ENCODE data around the gene SH3YL1. TPM values are rescaled to one million over a fixed set of nuclear protein-coding genes. Genes with fewer than 3 reads are reported as not detected.
A peak's percentile ranks its signal among the peaks of the same experiment; 100 is the strongest.

SH3YL1 gene
- total RNA-seq, 1 donor from 2014 or later = 55.5 TPM

DNA sequence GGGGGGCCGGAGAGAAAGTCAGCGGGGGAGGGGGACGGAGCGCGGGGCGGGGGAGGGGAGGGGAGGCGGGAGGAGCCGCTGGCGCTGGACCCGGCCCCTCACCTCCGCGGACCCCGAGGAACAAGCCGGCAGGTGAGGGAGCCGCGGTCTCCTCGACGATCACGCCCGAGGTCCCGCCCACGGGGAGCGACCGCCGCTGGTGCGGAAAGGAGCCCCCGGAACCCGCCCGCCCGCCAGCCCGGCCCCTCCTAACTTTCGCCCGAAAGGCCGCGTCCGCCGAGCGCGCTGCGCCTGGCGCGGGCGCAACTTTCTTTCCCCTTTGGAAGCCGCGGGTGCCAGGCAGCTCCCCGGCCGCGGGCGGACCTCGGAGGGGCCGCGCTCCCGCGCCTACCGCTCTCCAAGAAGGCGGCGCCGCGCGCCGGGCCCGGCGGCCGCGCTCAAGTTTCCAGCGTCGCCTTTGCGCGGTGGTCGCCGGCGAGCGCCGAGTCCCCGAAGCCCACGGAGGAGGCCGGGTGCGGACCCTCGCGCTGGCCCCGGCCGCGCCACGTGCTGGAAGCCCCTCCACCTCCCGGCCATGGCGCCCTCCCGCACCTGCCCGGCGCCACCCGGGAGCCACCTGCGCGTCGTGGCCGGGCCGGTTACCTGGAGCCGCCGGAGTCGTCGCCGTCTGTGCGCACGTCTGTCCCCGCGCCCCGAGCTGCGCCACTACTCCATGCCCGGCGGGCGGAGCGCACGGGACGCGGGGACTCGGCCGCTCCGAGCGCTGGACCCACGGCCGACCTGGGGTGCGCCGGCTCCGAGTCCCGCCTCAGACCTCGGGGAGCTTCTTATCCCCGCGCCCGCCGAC, 24.3 kb upstream of the SH3YL1 start, which contains the start of gene ALKAL2:
ALKAL2 (minus strand) TSS at position 181 of the 847 bp plus-strand sequence. CDS start 256 bp downstream, outside the sequence.
- TF ChIP-seq, protein P1, sequence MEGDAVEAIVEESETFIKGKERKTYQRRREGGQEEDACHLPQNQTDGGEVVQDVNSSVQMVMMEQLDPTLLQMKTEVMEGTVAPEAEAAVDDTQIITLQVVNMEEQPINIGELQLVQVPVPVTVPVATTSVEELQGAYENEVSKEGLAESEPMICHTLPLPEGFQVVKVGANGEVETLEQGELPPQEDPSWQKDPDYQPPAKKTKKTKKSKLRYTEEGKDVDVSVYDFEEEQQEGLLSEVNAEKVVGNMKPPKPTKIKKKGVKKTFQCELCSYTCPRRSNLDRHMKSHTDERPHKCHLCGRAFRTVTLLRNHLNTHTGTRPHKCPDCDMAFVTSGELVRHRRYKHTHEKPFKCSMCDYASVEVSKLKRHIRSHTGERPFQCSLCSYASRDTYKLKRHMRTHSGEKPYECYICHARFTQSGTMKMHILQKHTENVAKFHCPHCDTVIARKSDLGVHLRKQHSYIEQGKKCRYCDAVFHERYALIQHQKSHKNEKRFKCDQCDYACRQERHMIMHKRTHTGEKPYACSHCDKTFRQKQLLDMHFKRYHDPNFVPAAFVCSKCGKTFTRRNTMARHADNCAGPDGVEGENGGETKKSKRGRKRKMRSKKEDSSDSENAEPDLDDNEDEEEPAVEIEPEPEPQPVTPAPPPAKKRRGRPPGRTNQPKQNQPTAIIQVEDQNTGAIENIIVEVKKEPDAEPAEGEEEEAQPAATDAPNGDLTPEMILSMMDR (IDR thresholded peaks at IDR 0.05) = no peak
- Mint-ChIP-seq H3K36me3 (ENCODE audit: unreplicated experiment) (peaks cover 22% of the 10 kb centered on the region), H3K27ac (ENCODE audit: unreplicated experiment) (peak within 1 kb of the TSS; percentile 60), H3K9me3 (ENCODE audit: unreplicated experiment) (no peaks in the 10 kb centered on the region), H3K4me3 (ENCODE audit: unreplicated experiment) (peak within 1 kb of the TSS; percentile 83), H3K27me3 (ENCODE audit: unreplicated experiment) (peaks cover 3% of the 10 kb centered on the region), H3K4me1 (ENCODE audit: unreplicated experiment) (peaks cover 26% of the 10 kb centered on the region)
- DNase-seq (ENCODE audit: extremely low spot score, unreplicated experiment) = no peak

DNA sequence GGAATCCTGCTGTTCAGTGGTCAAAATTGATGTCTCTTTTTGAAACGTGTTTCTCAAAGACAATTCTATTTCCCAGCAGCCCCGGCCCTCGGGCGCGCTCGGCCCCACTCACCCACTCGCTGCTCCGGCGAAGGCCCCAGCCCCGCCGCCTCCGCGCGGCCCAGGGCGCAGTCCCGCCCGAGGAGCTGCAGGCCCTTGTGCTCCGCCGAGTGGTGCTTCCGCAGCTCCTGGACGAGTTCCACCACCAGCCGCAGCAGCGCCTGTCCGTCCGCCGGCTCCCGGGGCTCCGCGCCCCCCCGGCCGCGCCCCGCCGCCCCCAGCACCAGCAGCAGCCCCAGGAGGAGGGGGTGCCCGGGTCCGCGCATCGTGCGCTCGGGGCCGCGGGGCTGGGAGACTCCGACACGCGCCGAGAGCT, 23.6 kb upstream of the SH3YL1 start:
- no peaks in the 10 kb centered on the region for H3K9me3 Mint-ChIP-seq (ENCODE audit: unreplicated experiment)
- no peak overlapping the region for H3K27ac Mint-ChIP-seq (ENCODE audit: unreplicated experiment)
- H3K36me3 Mint-ChIP-seq (ENCODE audit: unreplicated experiment) = peaks cover 26% of the 10 kb centered on the region
- TF ChIP-seq, protein P1 (IDR thresholded peaks at IDR 0.05) = no peak
- peaks cover 3% of the 10 kb centered on the region for H3K27me3 Mint-ChIP-seq (ENCODE audit: unreplicated experiment)
- DNase-seq (ENCODE audit: extremely low spot score, unreplicated experiment) = no peak
- peaks cover 26% of the 10 kb centered on the region for H3K4me1 Mint-ChIP-seq (ENCODE audit: unreplicated experiment)
- H3K4me3 Mint-ChIP-seq (ENCODE audit: unreplicated experiment) = peak overlapping the region; percentile 74

- Mint-ChIP-seq H3K4me3 (ENCODE audit: unreplicated experiment) (peak overlapping the region; percentile 74), H3K9me3 (ENCODE audit: unreplicated experiment) (no peaks in the 10 kb centered on the region), H3K27me3 (ENCODE audit: unreplicated experiment) (peaks cover 2% of the 10 kb centered on the region), H3K4me1 (ENCODE audit: unreplicated experiment) (peaks cover 26% of the 10 kb centered on the region), H3K27ac (ENCODE audit: unreplicated experiment) (peak overlapping the region; percentile 60), H3K36me3 (ENCODE audit: unreplicated experiment) (peaks cover 31% of the 10 kb centered on the region)
- DNase-seq (ENCODE audit: extremely low spot score, unreplicated experiment) = no peak
- TF ChIP-seq, protein P1 (IDR thresholded peaks at IDR 0.05) = no peak
These were observed 23.1 kb upstream of the SH3YL1 start for GRCh38 chr2:286774-287392.

DNA sequence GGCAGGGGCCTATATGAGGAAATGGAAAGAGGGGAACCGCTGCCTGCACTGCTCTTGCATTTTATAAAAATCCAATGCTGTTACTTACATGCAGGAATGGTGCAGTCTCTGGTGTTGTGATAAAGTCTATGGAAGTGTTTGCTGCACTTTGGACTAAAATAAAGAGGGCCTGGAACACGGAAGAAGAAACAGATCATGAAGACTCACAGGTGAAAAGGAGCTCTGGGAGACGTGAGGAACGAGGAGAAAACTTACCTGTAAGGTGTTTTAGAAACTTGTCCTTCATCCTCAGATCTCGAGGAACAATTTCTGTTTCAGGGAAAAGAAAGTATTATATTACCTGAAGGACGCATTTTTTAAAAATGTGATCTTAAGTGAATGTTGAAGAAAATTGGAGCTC, 22.2 kb upstream of the SH3YL1 start:
- Mint-ChIP-seq H3K9me3 (ENCODE audit: unreplicated experiment) (no peaks in the 10 kb centered on the region), H3K27ac (ENCODE audit: unreplicated experiment) (no peak overlapping the region), H3K4me1 (ENCODE audit: unreplicated experiment) (peaks cover 26% of the 10 kb centered on the region), H3K4me3 (ENCODE audit: unreplicated experiment) (peak overlapping the region; percentile 74), H3K36me3 (ENCODE audit: unreplicated experiment) (peaks cover 39% of the 10 kb centered on the region), H3K27me3 (ENCODE audit: unreplicated experiment) (no peaks in the 10 kb centered on the region)
- TF ChIP-seq, protein P1 (IDR thresholded peaks at IDR 0.05) = no peak
- no peak for DNase-seq (ENCODE audit: extremely low spot score, unreplicated experiment)

- no peaks in the 10 kb centered on the region for H3K27me3 Mint-ChIP-seq (ENCODE audit: unreplicated experiment)
- DNase-seq (ENCODE audit: extremely low spot score, unreplicated experiment) = no peak
- TF ChIP-seq, protein P1 (IDR thresholded peaks at IDR 0.05) = no peak
- peak overlapping the region; percentile 74 for H3K4me3 Mint-ChIP-seq (ENCODE audit: unreplicated experiment)
- peaks cover 26% of the 10 kb centered on the region for H3K4me1 Mint-ChIP-seq (ENCODE audit: unreplicated experiment)
- H3K27ac Mint-ChIP-seq (ENCODE audit: unreplicated experiment) = no peak overlapping the region
- no peaks in the 10 kb centered on the region for H3K9me3 Mint-ChIP-seq (ENCODE audit: unreplicated experiment)
- peaks cover 41% of the 10 kb centered on the region for H3K36me3 Mint-ChIP-seq (ENCODE audit: unreplicated experiment)
These were observed 21.7 kb upstream of the SH3YL1 start for GRCh38 chr2:285531-285930.
